Esophagus muscularis mucosa (tissue), 4 donors: Measurements from ENCODE around the gene CPLX1. TPM values are rescaled to one million over a fixed set of nuclear protein-coding genes. Genes with fewer than 3 reads are reported as not detected.

Source experiments
- DNase-seq: peaks from one replicate; pipeline ENCODE4 v3.0.0-alpha.2; 2017; ENCODE audit errors: extremely low spot score
- H3K27ac ChIP-seq, 4 donors: fragments of 200-600 bp; sonication (generic); replicated peaks in 1 of 4; 1 replicate in 3 of 4; 2 replicates in 1 of 4; pipeline ENCODE4 v1.5.1; 2016 to 2019; ENCODE audit warnings: mild to moderate bottlenecking in 1 of 4
- H3K27me3 ChIP-seq, 4 donors: fragments of 200-600 bp; sonication (generic); one replicate each; pipeline versions ENCODE4 v1.5.1 to v1.6.0; 2016 to 2019
- H3K36me3 ChIP-seq, 4 donors: fragments of 200-600 bp; sonication (generic); one replicate each; pipeline ENCODE4 v1.5.1; 2016 to 2019
- H3K4me1 ChIP-seq, 4 donors: fragments of 200-600 bp; sonication (generic); one replicate each; pipeline ENCODE4 v1.5.1; 2016 to 2019
- H3K4me3 ChIP-seq, 4 donors: fragments of 200-600 bp; sonication (generic); 1 replicate in 2 of 4; 2 replicates in 2 of 4; pipeline ENCODE4 v1.5.1; 2016 to 2019; ENCODE audit warnings: mild to moderate bottlenecking in 4 of 4, moderate library complexity in 1 of 4
- H3K9me3 ChIP-seq, 4 donors: fragments of 200-600 bp; sonication (generic); 1 replicate in 3 of 4; 2 replicates in 1 of 4; pipeline ENCODE4 v1.5.1; 2016 to 2019
- CTCF ChIP-seq, 3 experiments: fragments of 200-600 bp in 2 of 3; fragments of 450-650 bp in 1 of 3; sonication (generic) in 2 of 3; IDR thresholded peaks; one replicate each; pipeline ENCODE4 v1.5.1; 2017 to 2019; ENCODE audit warnings: antibody characterized with exemption in 3 of 3, mild to moderate bottlenecking in 2 of 3, moderate library complexity in 1 of 3
- EP300 ChIP-seq: sonication (generic); formaldehyde crosslinking; IDR thresholded peaks from one replicate; pipeline ENCODE4 v1.6.1; 2017; ENCODE audit warnings: antibody characterized with exemption
- POLR2A ChIP-seq: fragments of 450-650 bp; IDR thresholded peaks from one replicate; pipeline ENCODE4 v1.6.1; 2017; ENCODE audit warnings: antibody characterized with exemption, moderate library complexity, mild to moderate bottlenecking, low read depth
- POLR2AphosphoS5 ChIP-seq, 2 donors: sonication (generic); formaldehyde crosslinking; IDR thresholded peaks; one replicate each; pipeline ENCODE4 v1.6.1; 2017; ENCODE audit warnings: antibody characterized with exemption in 2 of 2
- WGBS: methylation state at CpG from one replicate; pipeline ENCODE4 v1.1.5; 2018; 5-methylcytosine and 5-hydroxymethylcytosine counted together
- intact Hi-C: fragments of 100-400 bp; cut with DNase I; formaldehyde crosslinking; loops from one replicate; pipeline ENCODE4 v1.15.1; 2023
- total RNA-seq, 4 donors: library from RNA; depleted of rRNA; stranded (reverse); fragments of >200 nt; gene quantifications; one replicate each; pipeline versions ENCODE4 v1.1.0 to v1.2.1, GENCODE V29; 2016

Gene CPLX1
- total RNA-seq, 4 donors from 2014 or later = 1.1 to 1.6 (median 1.3) TPM

GRCh38 chr4:834368-835147 lies 8.6 kb upstream of the CPLX1 start:
- WGBS = 84% methylated on average over 26 of the region's 29 CpGs
- peaks cover 0 to 43% (median 34%) of the 10 kb centered on the region in 4 donors for H3K9me3 ChIP-seq

GRCh38 chr4:833731-834367 lies 7.9 kb upstream of the CPLX1 start:
- Histone ChIP-seq H3K4me3 (no peak overlapping the region), H3K27me3 (peaks cover 0 to 48% (median 8%) of the 10 kb centered on the region in 4 donors), H3K36me3 (no peaks in the 10 kb centered on the region), H3K4me1 (peaks cover 0 to 4% (median 0%) of the 10 kb centered on the region in 4 donors), H3K9me3 (peaks cover 0 to 43% (median 31%) of the 10 kb centered on the region in 4 donors), H3K27ac (no peak overlapping the region)
- 76% methylated on average over 15 of the region's 18 CpGs for WGBS
- intact Hi-C loops = no loop called here
- no peak for DNase-seq
- no peak for TF ChIP-seq POLR2AphosphoS5 (IDR thresholded peaks at IDR 0.05)
- TF ChIP-seq CTCF (IDR thresholded peaks at IDR 0.05) = no peak
- TF ChIP-seq EP300 = no peak
- no peak for TF ChIP-seq POLR2A

More at GRCh38 chr4:834368-835147, 8.6 kb upstream of the CPLX1 start:
- TF ChIP-seq EP300 (no peak), CTCF (IDR thresholded peaks at IDR 0.05) (no peak)
- H3K36me3 ChIP-seq = no peaks in the 10 kb centered on the region
- peaks cover 0 to 41% (median 4%) of the 10 kb centered on the region in 4 donors for H3K27me3 ChIP-seq
- H3K4me1 ChIP-seq = peaks cover 0 to 4% (median 0%) of the 10 kb centered on the region in 4 donors
- intact Hi-C loops = no loop called here
- H3K27ac ChIP-seq = no peak overlapping the region
- no peak overlapping the region for H3K4me3 ChIP-seq
- no peak for DNase-seq

- Histone ChIP-seq H3K27ac (no peak overlapping the region), H3K36me3 (no peaks in the 10 kb centered on the region), H3K9me3 (peaks cover 0 to 39% (median 26%) of the 10 kb centered on the region in 4 donors), H3K4me3 (no peak overlapping the region), H3K27me3 (peaks cover 0 to 55% (median 11%) of the 10 kb centered on the region in 4 donors), H3K4me1 (peaks cover 0 to 4% (median 0%) of the 10 kb centered on the region in 4 donors)
- intact Hi-C loops = no loop called here
- no peak for DNase-seq
- no peak for TF ChIP-seq CTCF (IDR thresholded peaks at IDR 0.05)
- no peak for TF ChIP-seq EP300
- no peak for TF ChIP-seq POLR2AphosphoS5 (IDR thresholded peaks at IDR 0.05)
- TF ChIP-seq POLR2A = no peak
- 57% methylated on average over 10 of the region's 10 CpGs for WGBS
These were observed 7.2 kb upstream of the CPLX1 start for GRCh38 chr4:833156-833555.

- peaks cover 0 to 4% (median 0%) of the 10 kb centered on the region in 4 donors for H3K4me1 ChIP-seq
- WGBS = 87% methylated on average over 3 of the region's 9 CpGs
- peaks cover 0 to 61% (median 13%) of the 10 kb centered on the region in 4 donors for H3K27me3 ChIP-seq
- H3K9me3 ChIP-seq = peaks cover 0 to 33% (median 20%) of the 10 kb centered on the region in 4 donors
- intact Hi-C loops = no loop called here
- H3K4me3 ChIP-seq = no peak overlapping the region
- H3K36me3 ChIP-seq = no peaks in the 10 kb centered on the region
- no peak for TF ChIP-seq CTCF (IDR thresholded peaks at IDR 0.05)
- TF ChIP-seq EP300 = no peak
- TF ChIP-seq POLR2AphosphoS5 (IDR thresholded peaks at IDR 0.05) = no peak
- TF ChIP-seq POLR2A = no peak
- no peak for DNase-seq
- H3K27ac ChIP-seq = no peak overlapping the region
These were observed 6.6 kb upstream of the CPLX1 start for GRCh38 chr4:832536-832935.
